Measurements from ENCODE around the gene RPS6KA2.
"Not testable (repeated sequence)": the region's sequence is repeated elsewhere in the genome, so short reads cannot be mapped to it uniquely, and the experiment has no call there.

Gene RPS6KA2

DNA sequence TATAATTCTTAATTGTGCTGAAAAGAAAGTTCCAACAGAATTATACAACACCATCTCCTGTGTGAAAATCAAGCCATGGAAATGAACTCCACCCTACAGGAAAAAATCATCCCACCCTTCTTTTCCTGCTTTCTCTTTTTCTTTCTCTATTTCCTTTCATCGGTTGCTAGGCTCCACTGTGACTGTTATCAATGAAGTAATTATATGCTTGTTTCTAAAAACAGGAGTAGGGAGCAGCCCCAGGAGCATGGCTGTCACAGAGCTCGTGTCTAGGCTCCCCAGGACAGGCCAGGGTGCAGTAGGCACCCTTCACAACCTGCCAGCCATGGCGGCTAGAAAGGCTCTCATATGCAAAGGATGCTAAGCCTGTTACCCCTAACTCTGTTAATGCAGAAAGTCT, 257.3 kb downstream of the RPS6KA2 start:
- DNase-seq (ENCODE audit: low read depth): no peak

GRCh38 chr6:166366921-166367320, 260.1 kb downstream of the RPS6KA2 start:
- no peak for DNase-seq (ENCODE audit: low read depth)

- DNase-seq (ENCODE audit: low read depth): no peak
These were observed 261.2 kb downstream of the RPS6KA2 start for GRCh38 chr6:166365806-166366205.

DNA sequence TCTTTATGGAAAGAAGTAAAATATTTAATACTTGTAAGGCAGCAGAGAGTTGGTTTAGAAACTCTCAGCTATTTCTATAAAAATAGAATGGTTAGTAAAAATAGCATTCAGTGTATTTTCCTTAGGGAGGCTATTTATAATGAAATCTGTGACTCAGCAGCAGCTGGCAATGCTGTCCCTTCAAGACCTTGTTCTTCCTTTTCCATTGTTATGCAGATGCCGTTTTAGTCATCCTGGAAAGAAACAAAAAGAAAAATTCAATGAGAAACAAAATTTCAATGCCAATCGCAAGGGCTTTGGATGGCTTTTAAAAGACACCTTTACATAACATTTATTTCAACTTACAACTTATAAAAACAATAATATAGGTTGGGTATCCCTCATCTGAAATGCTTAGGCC, 261.8 kb downstream of the RPS6KA2 start:
- DNase-seq (ENCODE audit: low read depth): no peak

DNA sequence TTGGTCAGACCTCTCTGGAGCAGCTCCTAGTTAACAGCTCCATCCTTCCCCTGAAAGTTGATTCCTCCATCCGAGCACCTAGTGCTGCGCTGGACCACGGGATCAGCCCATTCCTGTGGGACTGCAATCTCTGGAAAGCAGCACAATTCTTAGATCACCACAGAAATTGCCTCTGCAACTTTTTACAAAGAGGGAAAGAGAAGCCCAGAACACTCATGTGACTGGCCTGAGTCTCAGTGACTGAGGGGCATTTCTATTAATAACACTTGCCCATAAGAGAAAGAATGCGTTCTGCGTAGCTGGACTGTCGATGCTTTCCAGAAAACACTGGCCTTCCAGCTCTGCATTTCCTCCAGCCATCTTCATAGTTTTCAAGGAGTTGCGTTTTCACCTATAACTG, 262.6 kb downstream of the RPS6KA2 start:
- DNase-seq (ENCODE audit: low read depth): no peak

GRCh38 chr6:166362427-166362826, 264.6 kb downstream of the RPS6KA2 start:
- not testable (repeated sequence) for DNase-seq (ENCODE audit: low read depth)

GRCh38 chr6:166361077-166361429, 266.0 kb downstream of the RPS6KA2 start:
- no peak for DNase-seq (ENCODE audit: low read depth)

DNA sequence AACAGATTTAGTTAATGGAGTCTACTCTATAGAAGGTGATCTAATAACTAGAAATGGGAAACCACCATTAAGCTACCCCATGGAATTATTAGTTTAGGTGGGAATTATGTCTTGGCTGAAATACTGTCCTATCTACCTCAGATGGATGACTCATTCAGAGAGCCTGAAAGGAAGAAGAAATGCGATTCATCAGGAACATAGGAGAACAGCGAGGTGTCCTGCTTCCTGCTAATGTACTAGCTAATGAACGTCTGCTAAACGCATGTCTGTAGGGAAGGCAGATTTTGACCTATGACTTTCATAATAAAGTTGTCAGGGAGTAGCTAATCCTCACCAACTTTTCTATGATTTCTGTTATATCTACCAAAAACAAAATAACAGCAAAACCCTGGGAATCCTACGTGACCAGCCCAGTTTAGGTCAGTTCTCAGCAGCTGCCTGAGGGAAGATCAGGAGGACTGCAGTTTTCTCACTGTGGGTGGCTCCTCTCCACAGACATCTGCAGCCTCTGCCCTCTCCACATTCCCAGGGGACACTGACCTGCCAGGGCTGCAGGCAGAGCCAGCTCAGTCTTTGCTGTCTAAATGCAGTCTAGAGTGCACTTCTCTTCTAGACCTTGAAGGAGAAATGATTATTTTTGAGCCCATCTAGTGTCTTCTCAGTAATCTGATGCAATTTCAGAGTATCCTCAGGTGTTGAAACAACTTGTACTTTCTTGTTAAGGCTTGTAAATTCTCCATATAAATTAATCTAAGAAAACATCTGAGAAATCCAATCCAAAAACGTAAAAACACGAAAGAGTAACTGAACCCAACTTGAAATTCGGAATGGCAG, 266.6 kb downstream of the RPS6KA2 start:
- no peak for DNase-seq (ENCODE audit: low read depth)
